Pulmonary artery endothelial cell (primary cell): Measurements from ENCODE around the gene CAMKK1. TPM values are rescaled to one million over a fixed set of nuclear protein-coding genes. Genes with fewer than 3 reads are reported as not detected.

Experiments used
- DNase-seq: peaks from one replicate; pipeline ENCODE4 v3.0.0-alpha.2; 2011; ENCODE audit warnings: low read depth, low spot score
- total RNA-seq: library from RNA; depleted of rRNA; stranded (reverse); fragments of >200 nt; gene quantifications from 2 replicates; pipeline ENCODE4 v1.2.3, GENCODE V29; 2014

CAMKK1 gene
- total RNA-seq, 1 donor from 2014 or later: 3.4 TPM

- no peak for DNase-seq
Measured at GRCh38 chr17:3812771-3813170, 80.1 kb downstream of the CAMKK1 start.

DNA sequence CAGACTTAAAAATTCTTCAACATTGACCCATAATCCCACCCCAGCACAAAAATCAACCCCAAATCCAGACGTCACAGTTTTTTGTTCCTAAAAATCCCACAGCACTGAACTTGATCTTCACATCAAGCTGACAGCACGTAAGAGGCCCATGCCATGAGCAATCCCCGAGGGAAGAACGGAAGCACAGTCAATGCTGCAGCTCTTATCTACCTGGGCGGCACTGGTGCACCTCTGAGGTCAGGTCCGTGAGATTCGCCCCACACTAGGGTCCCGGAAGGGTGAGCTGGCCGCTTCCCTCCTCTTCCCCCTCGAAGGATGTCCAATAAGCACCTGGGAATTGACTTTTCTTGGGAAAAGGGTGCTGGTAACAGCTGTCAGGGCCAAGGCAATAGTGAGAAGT, 80.6 kb downstream of the CAMKK1 start:
- no peak for DNase-seq

Other genes starting within 250 kb of the CAMKK1 start
- 166 and 230 TPM in 2 replicates for gene TAX1BP3, start 224.5 kb downstream of the CAMKK1 start, total RNA-seq
- 17.6 and 23.2 TPM in 2 replicates for gene EMC6, start 224.2 kb downstream of the CAMKK1 start, total RNA-seq
- 0.13 and 0.35 TPM in 2 replicates for gene P2RX5, start 196.9 kb downstream of the CAMKK1 start, total RNA-seq
- gene HASPIN, start 169.2 kb downstream of the CAMKK1 start, total RNA-seq: 8.9 and 14.9 TPM in 2 replicates
- 19.2 and 23.5 TPM in 2 replicates for gene ITGAE, start 91.9 kb downstream of the CAMKK1 start, total RNA-seq
- 19.9 and 27.6 TPM in 2 replicates for gene NCBP3, start 46.8 kb downstream of the CAMKK1 start, total RNA-seq
- gene P2RX1, start 23.4 kb upstream of the CAMKK1 start, total RNA-seq: 0.11 TPM in 1 of 2 replicates, not detected in the other
- gene ATP2A3, start 71.4 kb upstream of the CAMKK1 start, total RNA-seq: 0.53 and 3.6 TPM in 2 replicates
- 31.8 and 47.1 TPM in 2 replicates for gene ZZEF1, start 250.0 kb upstream of the CAMKK1 start, total RNA-seq